Measurements from ENCODE around the gene LRRC70. TPM values are rescaled to one million over a fixed set of nuclear protein-coding genes. Genes with fewer than 3 reads are reported as not detected.

LRRC70 gene
- total RNA-seq, 1 donor from 2014 or later, result 0.79 TPM

- Mint-ChIP-seq H3K4me3 (no peak overlapping the region), H3K36me3 (no peaks in the 10 kb centered on the region), H3K27me3 (ENCODE audit: insufficient read depth, low read depth) (no peaks in the 10 kb centered on the region), H3K9me3 (no peaks in the 10 kb centered on the region), H3K4me1 (peaks cover 3% of the 10 kb centered on the region), H3K27ac (no peak overlapping the region)
- no peak for DNase-seq (ENCODE audit: low spot score)
- no peaks in the 10 kb centered on the region for H3K36me3 ChIP-seq
- H3K4me2 ChIP-seq, result no peak overlapping the region
- TF ChIP-seq EZH2 (IDR thresholded peaks at IDR 0.05) (no peak), EZH2phosphoT487 (IDR thresholded peaks at IDR 0.05) (no peak), CTCF (IDR thresholded peaks at IDR 0.05) (no peak)
- H4K20me1 ChIP-seq (ENCODE audit: low read depth), result no peaks in the 10 kb centered on the region
- no peak overlapping the region for H3K27ac ChIP-seq
- H3K4me1 ChIP-seq, result peaks cover 8% of the 10 kb centered on the region
- H3K4me3 ChIP-seq, result no peak overlapping the region
- no peaks in the 10 kb centered on the region for H3K9me3 ChIP-seq (ENCODE audit: low read depth)
- no peaks in the 10 kb centered on the region for H3F3A ChIP-seq (ENCODE audit: low read depth)
- H3K27me3 ChIP-seq, result no peaks in the 10 kb centered on the region
- no peaks in the 10 kb centered on the region for H3K79me2 ChIP-seq (ENCODE audit: low read depth)
- no peak overlapping the region for H2AFZ ChIP-seq (replicated peaks)
- no peak overlapping the region for H3K9ac ChIP-seq
Observed at GRCh38 chr5:62581836-62582597, 3.4 kb downstream of the LRRC70 start.

GRCh38 chr5:62584391-62584790 is 5.8 kb downstream of the LRRC70 start:
- Histone ChIP-seq H3K79me2 (ENCODE audit: low read depth) (no peaks in the 10 kb centered on the region), H3K4me1 (peaks cover 7% of the 10 kb centered on the region), H3K4me2 (no peak overlapping the region), H3K9ac (no peak overlapping the region), H3K4me3 (no peak overlapping the region), H3K27ac (no peak overlapping the region), H3K36me3 (no peaks in the 10 kb centered on the region), H3F3A (ENCODE audit: low read depth) (no peaks in the 10 kb centered on the region), H3K27me3 (no peaks in the 10 kb centered on the region), H4K20me1 (ENCODE audit: low read depth) (no peaks in the 10 kb centered on the region), H3K9me3 (ENCODE audit: low read depth) (no peaks in the 10 kb centered on the region), H2AFZ (replicated peaks) (no peak overlapping the region)
- Mint-ChIP-seq H3K36me3 (peaks cover 3% of the 10 kb centered on the region), H3K9me3 (no peaks in the 10 kb centered on the region), H3K27me3 (ENCODE audit: insufficient read depth, low read depth) (no peaks in the 10 kb centered on the region), H3K4me1 (no peaks in the 10 kb centered on the region), H3K4me3 (no peak overlapping the region), H3K27ac (no peak overlapping the region)
- no peak for DNase-seq (ENCODE audit: low spot score)
- TF ChIP-seq CTCF (IDR thresholded peaks at IDR 0.05) (no peak), EZH2phosphoT487 (IDR thresholded peaks at IDR 0.05) (no peak), EZH2 (IDR thresholded peaks at IDR 0.05) (no peak)

GRCh38 chr5:62585306-62585705 is 6.7 kb downstream of the LRRC70 start:
- Mint-ChIP-seq H3K9me3 (no peaks in the 10 kb centered on the region), H3K4me1 (no peaks in the 10 kb centered on the region), H3K36me3 (peaks cover 3% of the 10 kb centered on the region), H3K27me3 (ENCODE audit: insufficient read depth, low read depth) (no peaks in the 10 kb centered on the region), H3K4me3 (no peak overlapping the region), H3K27ac (no peak overlapping the region)
- no peaks in the 10 kb centered on the region for H3K9me3 ChIP-seq (ENCODE audit: low read depth)
- no peaks in the 10 kb centered on the region for H3K36me3 ChIP-seq
- H3F3A ChIP-seq (ENCODE audit: low read depth), result no peaks in the 10 kb centered on the region
- H3K27me3 ChIP-seq, result no peaks in the 10 kb centered on the region
- no peaks in the 10 kb centered on the region for H3K4me1 ChIP-seq
- DNase-seq (ENCODE audit: low spot score), result no peak
- no peaks in the 10 kb centered on the region for H4K20me1 ChIP-seq (ENCODE audit: low read depth)
- H3K4me3 ChIP-seq, result no peak overlapping the region
- no peak overlapping the region for H3K9ac ChIP-seq
- no peak overlapping the region for H2AFZ ChIP-seq (replicated peaks)
- H3K79me2 ChIP-seq (ENCODE audit: low read depth), result no peaks in the 10 kb centered on the region
- H3K4me2 ChIP-seq, result no peak overlapping the region
- TF ChIP-seq EZH2phosphoT487 (IDR thresholded peaks at IDR 0.05), result no peak
- no peak for TF ChIP-seq CTCF (IDR thresholded peaks at IDR 0.05)
- no peak for TF ChIP-seq EZH2 (IDR thresholded peaks at IDR 0.05)
- H3K27ac ChIP-seq, result no peak overlapping the region

All from neural progenitor cell (in vitro differentiated cells).